Parathyroid adenoma (tissue), 2 donors: ENCODE data around the gene SBF2.

Source experiments
- H2AFZ ChIP-seq: fragments of 300-600 bp; sonication (generic); one replicate; pipeline ENCODE4 v1.7.0; 2017; ENCODE audit warnings: antibody characterized with exemption, mild to moderate bottlenecking
- H3K27ac ChIP-seq: fragments of 300-600 bp; sonication (generic); one replicate; pipeline ENCODE4 v1.7.0; 2017
- H3K27me3 ChIP-seq: fragments of 300-600 bp; sonication (generic); one replicate; pipeline ENCODE4 v1.7.0; 2017; ENCODE audit warnings: low read length; ENCODE audit not compliant: control insufficient read depth, insufficient read depth
- H3K36me3 ChIP-seq: fragments of 300-600 bp; sonication (generic); one replicate; pipeline ENCODE4 v1.7.0; 2017; ENCODE audit warnings: low read length; ENCODE audit not compliant: control insufficient read depth, insufficient read depth
- H3K4me1 ChIP-seq: fragments of 300-600 bp; sonication (generic); one replicate; pipeline ENCODE4 v1.7.0; 2017; ENCODE audit warnings: control low read depth
- H3K4me2 ChIP-seq: fragments of 300-600 bp; sonication (generic); one replicate; pipeline ENCODE4 v1.7.0; 2017; ENCODE audit warnings: low read length
- H3K4me3 ChIP-seq: fragments of 300-600 bp; sonication (generic); one replicate; pipeline ENCODE4 v1.7.0; 2017; ENCODE audit warnings: low read depth, low read length
- H3K79me2 ChIP-seq: fragments of 300-600 bp; sonication (generic); one replicate; pipeline ENCODE4 v1.7.0; 2017; ENCODE audit warnings: control low read depth
- H3K9ac ChIP-seq: fragments of 300-600 bp; sonication (generic); one replicate; pipeline ENCODE4 v1.7.0; 2017; ENCODE audit warnings: mild to moderate bottlenecking
- H3K9me3 ChIP-seq: fragments of 300-600 bp; sonication (generic); one replicate; pipeline ENCODE4 v1.7.0; 2017; ENCODE audit warnings: low read length; ENCODE audit not compliant: control insufficient read depth
- CTCF ChIP-seq: fragments of 300-600 bp; sonication (generic); IDR thresholded peaks from one replicate; pipeline ENCODE4 v1.7.0; 2017; ENCODE audit warnings: antibody characterized with exemption, mild to moderate bottlenecking
- donor health status: primary hyperparathyroidism.

The SBF2 gene

GRCh38 chr11:9880657-9881056 is 413.4 kb downstream of the SBF2 start:
- Histone ChIP-seq H3K4me2 (no peak overlapping the region), H3K79me2 (no peaks in the 10 kb centered on the region), H3K27ac (no peak overlapping the region), H3K4me1 (no peaks in the 10 kb centered on the region), H3K4me3 (no peak overlapping the region), H3K27me3 (no peaks in the 10 kb centered on the region), H3K36me3 (no peaks in the 10 kb centered on the region), H3K9ac (no peak overlapping the region), H2AFZ (no peak overlapping the region), H3K9me3 (no peaks in the 10 kb centered on the region)
- TF ChIP-seq CTCF = no peak

GRCh38 chr11:9878936-9879335 is 415.1 kb downstream of the SBF2 start:
- Histone ChIP-seq H3K9me3 (no peaks in the 10 kb centered on the region), H3K9ac (no peak overlapping the region), H3K79me2 (no peaks in the 10 kb centered on the region), H3K4me2 (no peak overlapping the region), H3K27ac (no peak overlapping the region), H3K4me1 (no peaks in the 10 kb centered on the region), H3K4me3 (no peak overlapping the region), H2AFZ (no peak overlapping the region), H3K36me3 (no peaks in the 10 kb centered on the region), H3K27me3 (no peaks in the 10 kb centered on the region)
- TF ChIP-seq CTCF = no peak

GRCh38 chr11:9876331-9876730 is 417.7 kb downstream of the SBF2 start:
- Histone ChIP-seq H3K9ac (no peak overlapping the region), H2AFZ (no peak overlapping the region), H3K4me1 (no peaks in the 10 kb centered on the region), H3K4me2 (no peak overlapping the region), H3K27me3 (no peaks in the 10 kb centered on the region), H3K36me3 (no peaks in the 10 kb centered on the region), H3K4me3 (no peak overlapping the region), H3K27ac (no peak overlapping the region), H3K9me3 (no peaks in the 10 kb centered on the region), H3K79me2 (no peaks in the 10 kb centered on the region)
- TF ChIP-seq CTCF = no peak

GRCh38 chr11:9875862-9876261 is 418.2 kb downstream of the SBF2 start:
- H2AFZ ChIP-seq = no peak overlapping the region
- no peaks in the 10 kb centered on the region for H3K9me3 ChIP-seq
- no peak overlapping the region for H3K4me2 ChIP-seq
- no peak for TF ChIP-seq CTCF
- H3K36me3 ChIP-seq = no peaks in the 10 kb centered on the region
- no peaks in the 10 kb centered on the region for H3K79me2 ChIP-seq
- no peak overlapping the region for H3K27ac ChIP-seq
- H3K27me3 ChIP-seq = no peaks in the 10 kb centered on the region
- no peaks in the 10 kb centered on the region for H3K4me1 ChIP-seq
- no peak overlapping the region for H3K9ac ChIP-seq
- H3K4me3 ChIP-seq = no peak overlapping the region

- Histone ChIP-seq H3K9ac (no peak overlapping the region), H3K9me3 (no peaks in the 10 kb centered on the region)
These were observed 418.6 kb downstream of the SBF2 start for GRCh38 chr11:9875399-9875798.

More at GRCh38 chr11:9875399-9875798, 418.6 kb downstream of the SBF2 start:
- no peaks in the 10 kb centered on the region for H3K4me1 ChIP-seq
- H3K4me3 ChIP-seq = no peak overlapping the region
- no peak overlapping the region for H3K4me2 ChIP-seq
- no peak overlapping the region for H2AFZ ChIP-seq
- H3K27ac ChIP-seq = no peak overlapping the region
- no peaks in the 10 kb centered on the region for H3K79me2 ChIP-seq
- TF ChIP-seq CTCF = no peak
- no peaks in the 10 kb centered on the region for H3K36me3 ChIP-seq
- H3K27me3 ChIP-seq = no peaks in the 10 kb centered on the region
